Urinary bladder (tissue), 4 donors: ENCODE results near the gene LPP. TPM values are rescaled to one million over a fixed set of nuclear protein-coding genes. Genes with fewer than 3 reads are reported as not detected.

Source experiments
- DNase-seq: peaks from one replicate; pipeline ENCODE4 v3.0.0-alpha.2; 2015; ENCODE audit errors: extremely low spot score
- H3K27ac ChIP-seq: one replicate; pipeline ENCODE4 v1.5.1; 2013; ENCODE audit warnings: low read depth, mild to moderate bottlenecking, moderate library complexity
- H3K36me3 ChIP-seq: one replicate; pipeline ENCODE4 v1.6.1; 2013; ENCODE audit warnings: mild to moderate bottlenecking, moderate library complexity; ENCODE audit not compliant: insufficient read depth
- H3K4me1 ChIP-seq: one replicate; pipeline ENCODE4 v1.6.1; 2013; ENCODE audit warnings: mild to moderate bottlenecking, moderate library complexity; ENCODE audit not compliant: insufficient read depth
- H3K4me3 ChIP-seq: one replicate; pipeline ENCODE4 v1.5.1; 2013; ENCODE audit warnings: low read depth, low read length
- WGBS: extraction: QIAGEN DNeasy Blood & Tissue Kit; methylation state at CpG from one replicate; pipeline ENCODE4 v1.1.7; 2013; 5-methylcytosine and 5-hydroxymethylcytosine counted together
- polyA plus RNA-seq: library from polyadenylated mRNA; stranded (reverse); fragments of 200-250 nt; gene quantifications from one replicate; pipeline ENCODE4 v1.2.3, GENCODE V29; 2013
- total RNA-seq: library from RNA; depleted of rRNA; stranded (reverse); fragments of >200 nt; gene quantifications from one replicate; pipeline ENCODE4 v1.2.3, GENCODE V29; 2014
- donor health status: healthy with polysubstance abuse.
- donor health status: healthy.

LPP gene
- total and polyA plus RNA-seq, 2 donors, result 133 to 705 TPM

- Histone ChIP-seq H3K27ac (no peak overlapping the region), H3K4me3 (no peak overlapping the region), H3K4me1 (no peaks in the 10 kb centered on the region), H3K36me3 (no peaks in the 10 kb centered on the region)
- DNase-seq, result no peak
- 61% methylated on average over 6 of the region's 6 CpGs for WGBS
Observed at GRCh38 chr3:188546835-188547670, 393.1 kb downstream of the LPP start.

- 76% methylated on average over 3 of the region's 3 CpGs for WGBS
- Histone ChIP-seq H3K4me3 (no peak overlapping the region), H3K36me3 (no peaks in the 10 kb centered on the region), H3K27ac (no peak overlapping the region), H3K4me1 (no peaks in the 10 kb centered on the region)
- no peak for DNase-seq
Observed at GRCh38 chr3:188553569-188553968, 399.6 kb downstream of the LPP start.

DNA sequence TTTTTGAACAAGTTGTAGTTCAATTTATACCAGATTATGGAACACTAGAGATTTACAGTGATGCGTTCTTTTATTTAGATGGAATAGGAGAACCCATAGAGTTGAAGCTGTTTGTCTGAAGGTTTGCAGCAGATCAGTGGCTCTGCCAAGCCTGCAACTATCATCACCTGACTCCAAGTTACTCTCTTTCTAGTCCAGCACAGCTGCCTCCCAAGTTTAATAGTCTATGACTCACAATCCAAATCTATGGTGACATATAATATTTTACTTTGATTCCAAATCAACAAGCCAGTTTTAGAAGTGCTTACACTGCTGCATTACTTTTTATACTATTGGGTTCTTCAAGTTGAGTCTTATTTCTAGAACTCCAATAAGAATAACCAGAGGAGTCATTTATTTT, 400.4 kb downstream of the LPP start:
- Histone ChIP-seq H3K36me3 (no peaks in the 10 kb centered on the region), H3K4me3 (no peak overlapping the region), H3K27ac (no peak overlapping the region), H3K4me1 (no peaks in the 10 kb centered on the region)
- 56% methylated on average over 1 of the region's 1 CpG for WGBS
- DNase-seq, result no peak

- no peak overlapping the region for H3K4me3 ChIP-seq
- no peaks in the 10 kb centered on the region for H3K36me3 ChIP-seq
- no peaks in the 10 kb centered on the region for H3K4me1 ChIP-seq
- 62% methylated on average over 3 of the region's 3 CpGs for WGBS
- DNase-seq, result no peak
- H3K27ac ChIP-seq, result no peak overlapping the region
Observed at GRCh38 chr3:188557235-188557634, 403.3 kb downstream of the LPP start.

DNA sequence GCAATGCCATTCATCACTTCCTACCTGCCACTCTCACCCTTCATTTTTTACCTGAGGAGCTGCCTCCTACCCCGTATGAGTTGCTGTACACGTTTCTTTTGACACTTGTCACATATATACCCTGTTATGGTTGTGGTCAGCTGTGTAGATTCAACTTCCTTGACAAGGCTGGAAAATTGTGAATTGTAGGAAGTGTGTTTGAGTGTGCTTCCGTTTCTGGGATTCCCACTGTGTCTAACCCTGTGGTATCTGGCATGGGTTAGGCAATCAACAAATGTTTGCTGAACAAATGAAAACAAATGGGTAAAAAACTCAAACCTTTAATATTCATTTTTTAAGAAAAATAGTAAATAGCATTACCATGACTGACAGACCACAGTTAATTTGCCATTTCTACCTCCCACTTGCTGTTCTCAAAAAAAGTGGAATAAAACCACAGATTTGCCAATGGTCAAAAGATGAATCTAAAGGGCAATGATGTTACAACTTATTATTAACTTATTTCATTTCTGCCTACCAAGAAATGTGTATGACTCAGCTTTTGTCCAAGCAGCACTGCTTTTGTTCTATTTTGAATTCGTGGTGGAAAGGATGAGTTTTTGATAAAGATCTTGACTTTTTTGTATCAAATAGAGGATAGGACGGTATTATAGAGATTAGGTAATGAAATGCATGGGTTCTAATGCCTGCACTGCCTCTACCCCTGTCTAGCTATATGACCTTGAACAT, 404.6 kb downstream of the LPP start:
- H3K4me1 ChIP-seq, result no peaks in the 10 kb centered on the region
- no peak overlapping the region for H3K27ac ChIP-seq
- H3K36me3 ChIP-seq, result no peaks in the 10 kb centered on the region
- H3K4me3 ChIP-seq, result no peak overlapping the region
- DNase-seq, result no peak
- WGBS, result 65% methylated on average over 5 of the region's 5 CpGs

DNA sequence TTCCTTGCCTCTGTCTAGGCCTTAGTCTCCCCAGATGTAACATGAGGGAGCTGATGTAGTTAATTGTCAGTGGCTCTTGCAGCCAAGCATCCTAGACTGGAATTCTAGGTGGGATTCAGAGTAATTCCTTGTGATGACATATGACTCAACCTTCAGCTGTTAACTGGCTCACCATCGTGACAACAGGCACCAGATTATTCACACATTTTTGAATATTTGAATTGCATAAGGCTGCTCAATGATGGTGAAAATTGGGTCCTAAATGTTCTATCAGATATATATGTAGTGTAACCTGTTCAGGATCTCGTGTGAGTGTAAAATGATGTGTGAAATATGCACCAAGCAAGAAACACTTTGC, 405.1 kb downstream of the LPP start:
- Histone ChIP-seq H3K36me3 (no peaks in the 10 kb centered on the region), H3K27ac (no peak overlapping the region), H3K4me3 (no peak overlapping the region), H3K4me1 (no peaks in the 10 kb centered on the region)
- 72% methylated on average over 2 of the region's 2 CpGs for WGBS
- DNase-seq, result no peak

- H3K27ac ChIP-seq, result no peak overlapping the region
- H3K4me3 ChIP-seq, result no peak overlapping the region
- no peak for DNase-seq
- H3K36me3 ChIP-seq, result no peaks in the 10 kb centered on the region
- WGBS, result 96% methylated on average over 2 of the region's 2 CpGs
- H3K4me1 ChIP-seq, result no peaks in the 10 kb centered on the region
Observed at GRCh38 chr3:188559856-188560255, 405.9 kb downstream of the LPP start.

DNA sequence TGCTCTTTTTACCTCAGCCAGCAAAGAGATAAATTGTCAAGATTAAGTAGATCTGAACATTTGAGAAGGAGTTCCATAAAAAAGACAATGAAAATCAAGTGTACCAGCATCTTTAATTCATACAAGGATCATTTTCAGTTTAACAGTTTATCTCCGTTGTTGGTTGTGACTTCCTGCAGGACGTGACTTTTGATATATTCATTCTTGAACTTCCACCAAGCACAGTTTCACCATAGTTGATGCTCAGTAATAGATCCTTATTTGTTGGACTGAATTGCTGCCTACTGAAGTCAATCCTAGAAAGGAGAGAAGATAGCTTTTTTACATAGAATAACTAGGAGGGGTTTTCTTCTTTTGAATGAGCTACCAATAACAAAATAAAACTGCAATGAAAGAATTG, 408.2 kb downstream of the LPP start:
- no peak overlapping the region for H3K27ac ChIP-seq
- WGBS, result 22% methylated on average over 2 of the region's 2 CpGs
- no peak overlapping the region for H3K4me3 ChIP-seq
- no peaks in the 10 kb centered on the region for H3K36me3 ChIP-seq
- no peaks in the 10 kb centered on the region for H3K4me1 ChIP-seq
- no peak for DNase-seq

- Histone ChIP-seq H3K4me1 (no peaks in the 10 kb centered on the region), H3K36me3 (no peaks in the 10 kb centered on the region), H3K27ac (no peak overlapping the region), H3K4me3 (no peak overlapping the region)
- DNase-seq, result no peak
- 75% methylated on average over 3 of the region's 3 CpGs for WGBS
Observed at GRCh38 chr3:188567478-188568195, 413.7 kb downstream of the LPP start.

GRCh38 chr3:188568736-188569135, 414.8 kb downstream of the LPP start:
- 92% methylated on average over 3 of the region's 3 CpGs for WGBS
- H3K4me1 ChIP-seq, result no peaks in the 10 kb centered on the region
- no peaks in the 10 kb centered on the region for H3K36me3 ChIP-seq
- DNase-seq, result no peak
- H3K4me3 ChIP-seq, result no peak overlapping the region
- no peak overlapping the region for H3K27ac ChIP-seq

GRCh38 chr3:188571531-188572095, 417.7 kb downstream of the LPP start:
- Histone ChIP-seq H3K4me3 (no peak overlapping the region), H3K36me3 (peaks cover 2% of the 10 kb centered on the region), H3K27ac (no peak overlapping the region), H3K4me1 (no peaks in the 10 kb centered on the region)
- DNase-seq, result no peak
- WGBS, result 91% methylated on average over 7 of the region's 7 CpGs

DNA sequence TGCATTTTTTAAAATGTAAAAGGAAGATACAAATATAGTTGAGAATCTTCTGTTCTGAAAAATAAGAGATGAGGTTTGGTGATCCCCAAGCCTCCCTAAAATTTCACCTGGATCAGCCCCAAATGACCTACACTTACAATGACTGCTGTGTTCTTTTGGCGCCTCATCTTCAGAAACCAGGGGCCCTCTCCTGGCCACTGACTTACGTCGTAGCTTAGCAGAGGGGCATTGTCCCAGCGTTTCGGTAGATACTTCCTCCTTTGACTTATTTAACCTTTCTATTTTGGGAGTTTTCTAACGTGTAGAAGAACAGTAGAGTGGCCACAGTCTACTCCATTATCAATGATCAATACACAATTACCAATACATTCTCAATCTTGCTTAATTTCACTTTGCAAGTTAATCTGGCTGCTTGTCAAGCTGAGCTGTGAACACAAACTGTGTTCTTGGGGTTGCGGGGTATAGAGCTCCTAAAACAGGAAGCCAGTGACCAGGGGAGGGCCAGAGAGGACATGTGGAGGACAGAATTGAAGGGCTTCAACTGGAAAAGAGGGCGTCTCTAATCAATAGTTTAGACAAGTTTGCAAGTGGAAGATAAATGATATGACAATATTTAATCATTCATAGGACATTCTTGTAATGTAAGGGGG, 419.5 kb downstream of the LPP start:
- Histone ChIP-seq H3K27ac (no peak overlapping the region), H3K4me3 (no peak overlapping the region), H3K36me3 (peaks cover 2% of the 10 kb centered on the region), H3K4me1 (no peaks in the 10 kb centered on the region)
- DNase-seq, result no peak
- WGBS, result 79% methylated on average over 8 of the region's 8 CpGs

DNA sequence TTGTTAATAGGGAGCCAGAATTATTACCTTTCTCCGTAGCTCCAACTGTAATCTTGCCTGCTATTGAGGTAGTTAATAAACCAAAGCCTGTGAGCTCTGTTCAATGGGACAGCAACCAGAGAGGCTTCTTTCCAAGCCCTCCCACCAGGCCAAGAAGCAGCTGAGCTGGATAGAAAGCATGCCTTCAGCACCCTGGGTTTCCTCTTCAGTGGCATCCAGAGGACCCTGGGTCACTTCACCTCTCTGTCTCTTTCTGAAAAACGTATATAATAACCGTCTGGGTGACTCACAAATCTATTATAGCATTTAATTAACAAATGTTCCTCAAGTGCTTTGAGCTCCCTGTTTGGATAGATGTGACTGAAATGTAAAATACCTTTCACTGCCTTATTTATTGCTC, 420.0 kb downstream of the LPP start:
- H3K4me3 ChIP-seq, result no peak overlapping the region
- WGBS, result 66% methylated on average over 3 of the region's 3 CpGs
- no peak overlapping the region for H3K27ac ChIP-seq
- H3K36me3 ChIP-seq, result peaks cover 2% of the 10 kb centered on the region
- H3K4me1 ChIP-seq, result no peaks in the 10 kb centered on the region
- DNase-seq, result no peak
